Measurements from ENCODE around the gene NEU3. TPM values are rescaled to one million over a fixed set of nuclear protein-coding genes. Genes with fewer than 3 reads are reported as not detected.

Gene NEU3
- polyA plus RNA-seq, 1 donor (not counting 4 experiments of a cell fraction or from before 2014, with no cell fraction given): 8.2 TPM

- no peaks in the 10 kb centered on the region for H3K36me3 ChIP-seq (ENCODE audit: control insufficient read depth in 2 of 2, extremely low read depth in 1 of 2, insufficient read depth in 2 of 2, low read length in 2 of 2)
- no peaks in the 10 kb centered on the region for H3K9me3 ChIP-seq (ENCODE audit: control insufficient read depth, low read depth, low read length)
- no peak overlapping the region for H3K4me2 ChIP-seq (ENCODE audit: control insufficient read depth, extremely low read depth, insufficient read depth, low read depth, low read length)
- no peaks in the 10 kb centered on the region for H3K79me2 ChIP-seq (ENCODE audit: control insufficient read depth, insufficient read depth, low read length)
- H3K27me3 ChIP-seq (ENCODE audit: control insufficient read depth, extremely low read depth, insufficient read depth, low read length): no peaks in the 10 kb centered on the region
- no peak for FAIRE-seq
- dilution Hi-C loops (cut with MboI; ENCODE audit: extremely low pct_ligation_motif_present, low sequenced_read_pairs): no loop called here
- no peak for DNase-seq (ENCODE audit: low read depth, low spot score)
- no peak overlapping the region for H3K4me3 ChIP-seq (ENCODE audit: control insufficient read depth in 2 of 3, extremely low read depth in 1 of 3, insufficient read depth in 2 of 3, low read depth in 1 of 3, low read length in 3 of 3)
- H4K20me1 ChIP-seq (ENCODE audit: control insufficient read depth, extremely low read depth, insufficient read depth, low read length): no peaks in the 10 kb centered on the region
- H3K4me1 ChIP-seq (ENCODE audit: control insufficient read depth, extremely low read depth, insufficient read depth, low read length): no peaks in the 10 kb centered on the region
- TF ChIP-seq EZH2 (IDR thresholded peaks at IDR 0.05; ENCODE audit: low read length): no peak
- no peak for TF ChIP-seq CTCF (optimal IDR thresholded peaks at IDR 0.05 in 1 of 3, IDR thresholded peaks at IDR 0.05 in 1 of 3, conservative IDR thresholded peaks at IDR 0.05 in 1 of 3; ENCODE audit: extremely low read depth in 1 of 3, insufficient read depth in 2 of 3, low read length in 3 of 3)
- H3K9ac ChIP-seq (ENCODE audit: control insufficient read depth, extremely low read depth, insufficient read depth, low read length): no peak overlapping the region
- H3K27ac ChIP-seq (ENCODE audit: control insufficient read depth, insufficient read depth, low read length): no peak overlapping the region
- no peaks in the 10 kb centered on the region for H3K9me1 ChIP-seq (ENCODE audit: control insufficient read depth, extremely low read depth, insufficient read depth, low read length)
- H2AFZ ChIP-seq (ENCODE audit: control insufficient read depth, low read length): no peak overlapping the region
These were observed 61.8 kb downstream of the NEU3 start for GRCh38 chr11:75050516-75050915.

- no peak overlapping the region for H3K4me3 ChIP-seq (ENCODE audit: control insufficient read depth in 2 of 3, extremely low read depth in 1 of 3, insufficient read depth in 2 of 3, low read depth in 1 of 3, low read length in 3 of 3)
- H3K4me1 ChIP-seq (ENCODE audit: control insufficient read depth, extremely low read depth, insufficient read depth, low read length): no peaks in the 10 kb centered on the region
- H3K36me3 ChIP-seq (ENCODE audit: control insufficient read depth in 2 of 2, extremely low read depth in 1 of 2, insufficient read depth in 2 of 2, low read length in 2 of 2): no peaks in the 10 kb centered on the region
- DNase-seq (ENCODE audit: low read depth, low spot score): no peak
- FAIRE-seq: no peak
- dilution Hi-C loops (cut with MboI; ENCODE audit: extremely low pct_ligation_motif_present, low sequenced_read_pairs): no loop called here
- no peak overlapping the region for H2AFZ ChIP-seq (ENCODE audit: control insufficient read depth, low read length)
- no peaks in the 10 kb centered on the region for H3K27me3 ChIP-seq (ENCODE audit: control insufficient read depth, extremely low read depth, insufficient read depth, low read length)
- no peaks in the 10 kb centered on the region for H3K79me2 ChIP-seq (ENCODE audit: control insufficient read depth, insufficient read depth, low read length)
- H3K9ac ChIP-seq (ENCODE audit: control insufficient read depth, extremely low read depth, insufficient read depth, low read length): no peak overlapping the region
- TF ChIP-seq EZH2 (IDR thresholded peaks at IDR 0.05; ENCODE audit: low read length) (no peak), CTCF (optimal IDR thresholded peaks at IDR 0.05 in 1 of 3, IDR thresholded peaks at IDR 0.05 in 1 of 3, conservative IDR thresholded peaks at IDR 0.05 in 1 of 3; ENCODE audit: extremely low read depth in 1 of 3, insufficient read depth in 2 of 3, low read length in 3 of 3) (no peak)
- no peaks in the 10 kb centered on the region for H3K9me3 ChIP-seq (ENCODE audit: control insufficient read depth, low read depth, low read length)
- H3K27ac ChIP-seq (ENCODE audit: control insufficient read depth, insufficient read depth, low read length): no peak overlapping the region
- no peaks in the 10 kb centered on the region for H4K20me1 ChIP-seq (ENCODE audit: control insufficient read depth, extremely low read depth, insufficient read depth, low read length)
- no peak overlapping the region for H3K4me2 ChIP-seq (ENCODE audit: control insufficient read depth, extremely low read depth, insufficient read depth, low read depth, low read length)
- no peaks in the 10 kb centered on the region for H3K9me1 ChIP-seq (ENCODE audit: control insufficient read depth, extremely low read depth, insufficient read depth, low read length)
These were observed 62.3 kb downstream of the NEU3 start for GRCh38 chr11:75051043-75051442.
